Upper lobe of left lung (tissue), 4 donors: Measurements from ENCODE around the gene LIN28A.

Experiments
- CTCF ChIP-seq, 6 experiments: fragments of 450-650 bp in 4 of 6; fragments of 200-600 bp in 2 of 6; sonication (generic) in 2 of 6; IDR thresholded peaks; one replicate each; pipeline ENCODE4 v1.5.1; 2016 to 2019; ENCODE audit warnings: antibody characterized with exemption in 6 of 6
- EP300 ChIP-seq, 4 donors: sonication (generic); formaldehyde crosslinking; IDR thresholded peaks; one replicate each; pipeline ENCODE4 v1.5.1; 2017; ENCODE audit warnings: antibody characterized with exemption in 4 of 4, control low read depth in 2 of 4
- POLR2A ChIP-seq, 4 donors: fragments of 450-650 bp; IDR thresholded peaks; one replicate each; pipeline ENCODE4 v1.5.1; 2016 to 2017; ENCODE audit warnings: antibody characterized with exemption in 4 of 4, mild to moderate bottlenecking in 2 of 4
- POLR2AphosphoS5 ChIP-seq, 2 donors: sonication (generic); formaldehyde crosslinking; IDR thresholded peaks; one replicate each; pipeline ENCODE4 v1.5.1; 2017; ENCODE audit warnings: antibody characterized with exemption in 2 of 2

GRCh38 chr1:26408604-26409003 lies 2.0 kb upstream of the LIN28A start:
- TF ChIP-seq CTCF (IDR thresholded peaks at IDR 0.05) (no peak), EP300 (IDR thresholded peaks at IDR 0.05) (no peak), POLR2A (IDR thresholded peaks at IDR 0.05) (no peak), POLR2AphosphoS5 (IDR thresholded peaks at IDR 0.05) (no peak)
